Liver (tissue), 9 donors: ENCODE data around the gene DOCK9. TPM values are rescaled to one million over a fixed set of nuclear protein-coding genes. Genes with fewer than 3 reads are reported as not detected.

ENCODE experiments used
- DNase-seq: peaks from one replicate; pipeline ENCODE4 v3.0.0-alpha.2; 2017; ENCODE audit warnings: low spot score
- H3K27ac ChIP-seq, 2 donors: one replicate each; pipeline ENCODE4 v1.7.0; 2013; ENCODE audit warnings: inconsistent platforms in 2 of 2, low read length in 2 of 2, control low read depth in 1 of 2, low read depth in 1 of 2, mild to moderate bottlenecking in 1 of 2
- H3K27me3 ChIP-seq, 4 donors: one replicate each; pipeline versions ENCODE4 v1.6.1 to v1.7.0; 2013; ENCODE audit warnings: low read length in 3 of 4, inconsistent platforms in 1 of 4, mild to moderate bottlenecking in 1 of 4, moderate library complexity in 1 of 4; ENCODE audit not compliant: control insufficient read depth in 4 of 4, insufficient read depth in 4 of 4
- H3K36me3 ChIP-seq, 4 donors: one replicate each; pipeline versions ENCODE4 v1.6.1 to v1.7.0; 2013; ENCODE audit warnings: low read length in 3 of 4, mild to moderate bottlenecking in 3 of 4, low read depth in 1 of 4, moderate library complexity in 1 of 4; ENCODE audit not compliant: control insufficient read depth in 4 of 4, insufficient read depth in 3 of 4
- H3K4me1 ChIP-seq, 4 donors: one replicate each; pipeline versions ENCODE4 v1.6.1 to v1.7.0; 2013; ENCODE audit warnings: low read length in 3 of 4, mild to moderate bottlenecking in 3 of 4, moderate library complexity in 1 of 4; ENCODE audit not compliant: control insufficient read depth in 4 of 4, insufficient read depth in 4 of 4
- H3K4me3 ChIP-seq, 3 donors: one replicate each; pipeline versions ENCODE4 v1.6.1 to v1.7.0; 2013; ENCODE audit warnings: low read length in 3 of 3, control low read depth in 1 of 3, low read depth in 1 of 3, mild to moderate bottlenecking in 1 of 3
- H3K9ac ChIP-seq, 2 donors: one replicate each; pipeline ENCODE4 v1.7.0; 2013; ENCODE audit warnings: low read length in 2 of 2, mild to moderate bottlenecking in 2 of 2, moderate library complexity in 2 of 2, control low read depth in 1 of 2, low read depth in 1 of 2
- H3K9me3 ChIP-seq, 4 donors: one replicate each; pipeline versions ENCODE4 v1.6.1 to v1.7.0; 2013; ENCODE audit warnings: low read length in 3 of 4; ENCODE audit not compliant: control insufficient read depth in 4 of 4
- ATF3 ChIP-seq: IDR thresholded peaks from 2 replicates; pipeline ENCODE4 v1.6.1; 2016; ENCODE audit warnings: antibody characterized with exemption
- CTCF ChIP-seq: fragments of 150-350 bp; IDR thresholded peaks from 2 replicates; pipeline ENCODE4 v1.5.1; 2017; ENCODE audit warnings: improper control_type of control experiment, low read depth, low read length; ENCODE audit not compliant: missing input control
- EGR1 ChIP-seq, 2 donors: IDR thresholded peaks; 2 replicates each; pipeline ENCODE4 v1.6.1; 2016 to 2018; ENCODE audit warnings: antibody characterized with exemption in 2 of 2, low read depth in 2 of 2
- FOXA1 ChIP-seq: IDR thresholded peaks from 2 replicates; pipeline ENCODE4 v1.6.1; 2016; ENCODE audit warnings: antibody characterized with exemption
- HNF4A ChIP-seq, 2 donors: conservative IDR thresholded peaks; 2 replicates each; pipeline ENCODE4 v1.6.1; 2016; ENCODE audit warnings: antibody characterized with exemption in 2 of 2, mild to moderate bottlenecking in 2 of 2
- HNF4G ChIP-seq: IDR thresholded peaks from 2 replicates; pipeline ENCODE4 v1.6.1; 2016; ENCODE audit warnings: antibody characterized with exemption
- JUND ChIP-seq, 2 donors: IDR thresholded peaks; 2 replicates each; pipeline ENCODE4 v1.6.1; 2016; ENCODE audit warnings: antibody characterized with exemption in 2 of 2
- NR2F2 ChIP-seq: IDR thresholded peaks from 2 replicates; pipeline ENCODE4 v1.6.1; 2016; ENCODE audit warnings: antibody characterized with exemption
- RXRA ChIP-seq, 2 donors: IDR thresholded peaks; 2 replicates each; pipeline ENCODE4 v1.6.1; 2017 to 2018; ENCODE audit warnings: antibody characterized with exemption in 2 of 2, mild to moderate bottlenecking in 1 of 2
- YY1 ChIP-seq: IDR thresholded peaks from 2 replicates; pipeline ENCODE4 v1.6.1; 2016; ENCODE audit warnings: antibody characterized with exemption, mild to moderate bottlenecking
- ZBTB33 ChIP-seq: IDR thresholded peaks from 2 replicates; pipeline ENCODE4 v1.6.1; 2016; ENCODE audit warnings: antibody characterized with exemption
- WGBS: extraction: QIAGEN DNeasy Blood & Tissue Kit; methylation state at CpG from one replicate; pipeline ENCODE4 v1.1.7; 2013; 5-methylcytosine and 5-hydroxymethylcytosine counted together
- polyA plus RNA-seq, 2 donors: library from polyadenylated mRNA; stranded (reverse) in 1 of 2; unstranded in 1 of 2; fragments of 200-250 nt in 1 of 2; fragments of >200 nt in 1 of 2; fragmentation: Nextera tagmentation in 1 of 2; extraction: Ambion mirVana in 1 of 2; gene quantifications; one replicate each; pipeline versions ENCODE4 v1.2.1 to v1.2.3, GENCODE V29; 2013 to 2015
- total RNA-seq, 2 donors: library from RNA; depleted of rRNA; stranded (reverse); fragments of >200 nt; gene quantifications; one replicate each; pipeline ENCODE4 v1.2.3, GENCODE V29; 2014
- donor health status: healthy.
- donor health status: healthy.
- donor health status: healthy.
- donor health status: healthy.
- donor health status: healthy.

The DOCK9 gene
- total and polyA plus RNA-seq, 4 donors: 5.4 to 31.3 (median 10.6) TPM

- whole genome bisulfite sequencing: 88% methylated on average over 9 of the region's 9 CpGs
- DNase-seq: no peak
- no peak overlapping the region for H3K27ac ChIP-seq
These were observed 1.3 kb upstream of the DOCK9 start for GRCh38 chr13:98979012-98979660.

GRCh38 chr13:98978280-98978679 lies 416 bp upstream of the DOCK9 start:
- DNase-seq: no peak
- Histone ChIP-seq H3K9ac (peak overlapping the region in 1 of 2 donors; percentile 47), H3K27me3 (no peaks in the 10 kb centered on the region), H3K36me3 (no peaks in the 10 kb centered on the region), H3K27ac (no peak overlapping the region), H3K4me3 (peak overlapping the region in 1 of 3 donors; percentile 28), H3K9me3 (no peaks in the 10 kb centered on the region), H3K4me1 (peaks cover 0 to 21% (median 8%) of the 10 kb centered on the region in 4 donors)
- WGBS: 41% methylated on average over 3 of the region's 3 CpGs
- TF ChIP-seq ZBTB33 (no peak), CTCF (no peak), ATF3 (no peak)

More at GRCh38 chr13:98979012-98979660, 1.3 kb upstream of the DOCK9 start:
- Histone ChIP-seq H3K27me3 (no peaks in the 10 kb centered on the region), H3K4me3 (no peak overlapping the region), H3K9me3 (no peaks in the 10 kb centered on the region), H3K36me3 (no peaks in the 10 kb centered on the region), H3K4me1 (peaks cover 2 to 24% (median 9%) of the 10 kb centered on the region in 4 donors), H3K9ac (no peak overlapping the region)
- TF ChIP-seq HNF4A (conservative IDR thresholded peaks at IDR 0.05) (no peak), ATF3 (no peak), NR2F2 (no peak), JUND (IDR thresholded peaks at IDR 0.05) (no peak), RXRA (IDR thresholded peaks at IDR 0.05) (no peak), ZBTB33 (no peak)

GRCh38 chr13:98976941-98977340 lies 923 bp downstream of the DOCK9 start:
- H3K36me3 ChIP-seq: no peaks in the 10 kb centered on the region
- no peak overlapping the region for H3K9ac ChIP-seq
- no peaks in the 10 kb centered on the region for H3K9me3 ChIP-seq
- no peak overlapping the region for H3K4me3 ChIP-seq
- TF ChIP-seq NR2F2 (no peak), JUND (IDR thresholded peaks at IDR 0.05) (no peak), HNF4G (no peak), ATF3 (no peak), HNF4A (conservative IDR thresholded peaks at IDR 0.05) (no peak), YY1 (no peak), FOXA1 (no peak), EGR1 (IDR thresholded peaks at IDR 0.05; ENCODE audit: low read depth in 2 of 2) (no peak)
- no peaks in the 10 kb centered on the region for H3K27me3 ChIP-seq
- no peak for DNase-seq
- H3K27ac ChIP-seq: no peak overlapping the region
- peaks cover 0 to 21% (median 8%) of the 10 kb centered on the region in 4 donors for H3K4me1 ChIP-seq
- 62% methylated on average over 2 of the region's 2 CpGs for whole genome bisulfite sequencing
